ENCODE data around the gene AZI2. TPM values are rescaled to one million over a fixed set of nuclear protein-coding genes. Genes with fewer than 3 reads are reported as not detected.

Gene AZI2, protein sequence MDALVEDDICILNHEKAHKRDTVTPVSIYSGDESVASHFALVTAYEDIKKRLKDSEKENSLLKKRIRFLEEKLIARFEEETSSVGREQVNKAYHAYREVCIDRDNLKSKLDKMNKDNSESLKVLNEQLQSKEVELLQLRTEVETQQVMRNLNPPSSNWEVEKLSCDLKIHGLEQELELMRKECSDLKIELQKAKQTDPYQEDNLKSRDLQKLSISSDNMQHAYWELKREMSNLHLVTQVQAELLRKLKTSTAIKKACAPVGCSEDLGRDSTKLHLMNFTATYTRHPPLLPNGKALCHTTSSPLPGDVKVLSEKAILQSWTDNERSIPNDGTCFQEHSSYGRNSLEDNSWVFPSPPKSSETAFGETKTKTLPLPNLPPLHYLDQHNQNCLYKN
- total RNA-seq, result 51.0 TPM

DNA sequence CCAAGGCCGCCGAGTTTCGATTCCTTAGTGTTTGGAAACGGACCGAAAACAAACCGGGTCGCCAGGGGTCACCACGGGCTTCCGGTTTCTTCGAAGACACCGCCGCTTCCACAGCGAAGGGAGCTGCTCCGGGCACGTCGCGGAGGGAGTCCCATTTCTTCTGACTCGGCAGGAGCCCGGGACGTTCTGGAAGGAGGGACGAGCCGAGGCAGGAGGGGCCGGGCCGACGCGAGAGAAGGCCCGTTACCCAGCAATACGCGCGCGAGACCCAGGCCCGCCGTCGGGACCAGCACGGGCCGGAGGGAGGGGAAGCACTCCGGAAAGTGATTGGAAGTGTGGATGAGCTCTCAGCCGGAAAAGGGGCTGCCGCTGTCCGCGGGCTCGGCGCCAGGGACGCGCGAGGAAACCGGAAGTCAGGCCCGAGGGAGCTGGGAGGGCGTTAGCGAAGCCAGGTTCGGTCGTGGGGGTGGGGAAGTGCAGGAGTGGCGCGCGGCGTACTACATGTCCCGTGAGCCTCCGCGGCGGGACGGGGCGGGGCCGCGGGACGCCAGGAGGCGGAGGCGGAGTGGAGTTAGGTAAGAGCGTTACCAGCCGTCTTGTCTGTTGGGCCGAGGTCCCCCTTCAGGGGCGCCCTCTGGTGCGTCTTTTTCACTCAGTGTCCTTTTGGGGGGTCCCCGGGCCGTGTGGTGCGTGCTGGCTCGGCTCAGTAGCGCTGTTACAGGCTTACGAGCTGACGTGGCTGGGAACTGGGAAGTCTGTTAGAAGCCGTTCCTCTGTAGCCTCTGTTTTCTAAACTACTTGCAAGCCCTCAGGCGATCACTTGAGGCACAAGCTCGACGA is at the start of gene AZI2, which contains the start of gene ZCWPW2:
Gene AZI2, minus strand, starts transcription at position 196 of the 840 bp plus-strand sequence. CDS start 8,207 bp downstream, outside the sequence.
Gene ZCWPW2, plus strand, starts transcription at position 93 of the 840 bp plus-strand sequence. CDS start 64,348 bp downstream, outside the sequence.
- peak; percentile 70 to 72 for DNase-seq (ENCODE audit: low spot score in 2 of 2)
- no peak for FAIRE-seq

DNA sequence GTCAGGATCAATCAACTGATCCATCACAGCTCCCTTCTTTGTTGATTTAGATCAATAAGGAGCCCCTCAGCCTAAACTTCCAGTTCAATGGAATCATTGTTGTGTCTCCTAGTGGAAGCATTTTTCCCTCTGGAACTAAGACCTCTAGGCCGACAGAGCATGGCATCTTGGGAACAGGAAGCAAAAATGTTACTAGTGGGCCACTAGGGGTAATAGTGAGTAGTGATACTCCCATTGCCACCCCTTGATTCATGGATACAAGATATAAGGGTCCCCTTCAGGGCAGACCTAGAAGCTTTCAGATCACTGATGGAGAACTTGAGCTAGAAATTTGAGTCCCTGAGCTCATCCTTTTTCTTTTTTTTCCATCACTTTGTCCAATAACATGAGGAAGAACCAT is 40.4 kb upstream of the AZI2 start:
- FAIRE-seq, result no peak
- no peak for DNase-seq (ENCODE audit: low spot score in 2 of 2)

DNA sequence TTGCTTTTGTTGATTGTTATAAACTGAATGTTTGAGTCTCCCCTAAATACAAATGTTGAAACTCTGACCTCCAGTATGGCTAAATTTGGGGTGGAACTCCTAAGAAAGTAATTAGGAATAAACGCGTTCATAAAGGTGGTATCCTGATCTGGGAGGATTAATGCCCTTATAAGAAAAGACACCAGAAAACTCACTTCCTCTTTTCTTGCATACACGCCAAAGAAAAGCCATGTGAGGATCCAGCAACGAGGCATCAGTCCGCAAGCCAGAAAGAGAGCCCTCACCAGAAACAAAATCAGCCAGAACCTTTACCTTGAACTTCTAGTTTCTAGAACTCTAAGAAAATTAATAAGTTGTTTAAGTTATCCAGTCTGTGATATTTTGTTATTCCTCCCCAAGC is 37.4 kb upstream of the AZI2 start:
- FAIRE-seq (no peak), DNase-seq (ENCODE audit: low spot score in 2 of 2) (no peak)

DNA sequence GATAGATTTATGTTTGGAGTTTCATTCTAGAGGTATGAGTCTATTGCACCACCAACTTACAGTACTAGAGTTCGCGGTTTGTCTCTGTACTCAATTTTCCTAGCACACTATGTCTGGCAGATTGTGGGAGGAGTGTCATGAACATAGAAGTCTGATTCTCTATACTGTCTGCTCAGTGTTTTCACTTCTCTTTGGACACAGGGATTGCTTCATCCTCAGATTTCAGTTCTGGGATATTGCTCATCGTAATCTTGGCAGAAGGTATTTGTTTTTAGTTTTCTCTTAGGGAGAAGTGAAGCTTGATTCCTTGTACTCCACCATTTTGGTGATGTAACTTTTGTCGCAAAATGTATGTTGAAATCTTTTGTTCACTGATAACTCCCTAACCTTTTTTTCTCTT is 27.8 kb upstream of the AZI2 start:
- DNase-seq (ENCODE audit: low spot score in 2 of 2), result no peak
- FAIRE-seq, result no peak

DNA sequence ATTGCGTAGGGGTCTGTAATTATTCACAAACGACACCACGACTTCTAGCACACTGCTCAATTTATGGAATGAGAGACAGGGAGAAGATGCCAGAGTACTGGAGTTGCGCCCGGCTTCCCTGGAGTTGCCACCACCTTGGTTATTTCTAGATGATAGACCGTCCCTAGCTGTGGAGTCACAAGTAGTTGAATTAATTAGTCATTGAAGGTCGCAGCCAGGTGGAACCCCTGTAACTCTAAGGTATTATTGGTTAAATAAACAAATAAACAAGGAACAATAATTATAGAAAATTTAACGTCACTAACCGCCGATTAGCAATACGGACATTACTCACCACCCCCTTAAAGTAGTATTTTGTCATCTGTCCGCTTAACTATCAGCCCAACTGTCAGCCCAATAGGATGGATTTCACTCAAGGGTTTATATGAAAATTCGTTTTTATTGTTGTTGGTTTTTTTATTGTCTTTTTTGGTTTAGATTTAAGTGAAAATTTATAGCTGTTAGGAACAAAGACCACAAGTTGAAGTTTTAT is 911 bp upstream of the AZI2 start:
- DNase-seq (ENCODE audit: low spot score in 2 of 2) (no peak), FAIRE-seq (no peak)

DNA sequence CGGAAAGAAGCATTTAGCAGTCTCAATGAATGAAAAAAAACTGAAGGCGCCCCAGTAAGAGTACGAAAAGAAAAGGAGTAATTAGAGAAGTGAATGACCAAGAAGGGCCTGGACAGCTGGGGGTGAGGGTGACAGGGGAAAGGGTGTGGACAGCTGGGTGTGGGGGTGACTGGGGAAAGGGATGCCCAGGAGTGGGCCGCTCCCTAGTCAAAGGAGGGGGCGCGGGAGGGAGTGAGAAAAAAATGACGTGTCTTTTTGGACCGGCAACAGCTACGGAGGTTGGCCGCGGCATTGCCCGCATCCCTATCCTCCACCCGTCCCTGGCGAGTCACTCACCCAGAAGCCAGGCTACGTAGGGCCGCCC is 377 bp downstream of the AZI2 start:
- FAIRE-seq, result no peak
- DNase-seq (ENCODE audit: low spot score in 2 of 2), result no peak

DNA sequence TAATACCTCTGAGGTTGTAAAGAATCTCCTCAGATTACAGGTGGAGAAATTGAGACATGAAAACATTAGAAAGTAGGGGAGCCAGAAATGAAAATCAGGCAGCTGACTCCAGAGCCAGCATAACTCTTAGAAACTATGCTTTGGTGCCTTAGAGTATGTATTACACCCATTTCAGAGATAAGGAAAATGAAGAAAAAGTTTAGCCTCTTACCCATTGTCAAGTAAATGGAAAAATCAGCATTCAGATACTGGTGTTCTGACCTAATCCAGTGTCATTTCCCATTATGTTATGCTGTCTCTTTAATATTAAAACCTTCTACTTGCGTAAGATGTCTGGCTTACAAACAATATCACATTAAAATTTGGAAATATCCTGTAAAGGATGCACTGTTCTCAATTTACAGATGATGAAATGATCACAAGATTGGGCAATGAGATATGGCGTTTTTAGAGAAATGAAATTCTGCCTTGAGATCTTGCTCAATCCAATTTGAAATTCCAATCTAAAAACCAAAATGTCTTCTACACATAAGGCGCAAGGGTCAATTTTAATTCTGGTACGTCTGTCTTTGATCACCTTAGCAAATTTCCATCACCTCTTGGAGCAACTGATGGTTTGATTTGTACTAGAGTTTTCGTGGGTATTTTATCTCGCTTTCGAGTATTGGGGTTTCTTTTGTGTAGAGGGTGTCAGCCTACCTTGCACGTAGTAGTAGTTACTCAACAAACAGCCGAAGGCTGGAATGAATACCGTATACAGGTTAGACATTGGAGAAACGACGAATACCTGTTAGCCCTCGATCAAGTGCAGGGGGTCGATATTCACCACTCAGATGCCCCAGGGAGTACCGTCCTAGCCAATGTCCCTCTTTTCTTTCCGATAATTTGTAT is 1.0 kb downstream of the AZI2 start:
- DNase-seq (ENCODE audit: low spot score in 2 of 2) (no peak), FAIRE-seq (no peak)

DNA sequence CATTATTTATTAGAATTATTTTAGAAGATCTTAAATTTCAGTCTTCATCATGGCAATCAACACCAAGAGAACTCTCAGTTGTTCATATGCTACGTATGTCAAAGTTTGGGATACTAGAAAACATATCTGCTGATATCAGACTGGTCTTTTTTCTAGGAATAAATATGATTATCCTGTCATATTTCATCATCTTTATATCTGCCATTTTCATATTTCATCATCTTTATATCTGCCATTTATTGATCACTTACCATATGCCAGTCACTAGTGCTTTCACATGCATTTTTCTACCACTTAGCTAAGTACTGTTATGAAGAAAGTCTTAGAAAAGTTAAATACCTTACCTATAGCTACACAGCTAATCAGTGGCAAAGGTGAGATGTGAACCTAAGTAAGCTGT is 2.9 kb downstream of the AZI2 start:
- no peak for FAIRE-seq

DNA sequence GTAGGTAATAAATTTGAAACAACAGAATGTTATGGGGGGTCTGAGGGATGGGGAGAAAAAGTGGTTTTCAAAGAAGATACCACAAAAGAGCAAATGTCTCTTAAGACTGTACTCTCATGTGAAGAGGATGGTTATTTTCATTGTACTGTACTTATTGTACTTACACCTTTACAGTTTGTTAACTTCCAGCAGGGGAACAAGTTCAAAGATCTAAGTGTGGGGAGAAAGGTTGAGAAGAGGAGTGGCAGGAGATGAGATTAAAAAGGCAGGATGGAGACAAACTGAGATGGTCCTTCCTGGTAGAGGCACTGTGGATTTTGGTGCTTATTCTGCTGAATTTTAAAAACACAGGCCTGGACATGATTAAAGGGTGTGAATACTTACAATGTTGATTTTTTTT is 5.5 kb downstream of the AZI2 start:
- no peak for FAIRE-seq
- DNase-seq (ENCODE audit: low spot score in 2 of 2), result no peak

More for the DNA sequence above, 2.9 kb downstream of the AZI2 start:
- no peak for DNase-seq (ENCODE audit: low spot score in 2 of 2)

DNA sequence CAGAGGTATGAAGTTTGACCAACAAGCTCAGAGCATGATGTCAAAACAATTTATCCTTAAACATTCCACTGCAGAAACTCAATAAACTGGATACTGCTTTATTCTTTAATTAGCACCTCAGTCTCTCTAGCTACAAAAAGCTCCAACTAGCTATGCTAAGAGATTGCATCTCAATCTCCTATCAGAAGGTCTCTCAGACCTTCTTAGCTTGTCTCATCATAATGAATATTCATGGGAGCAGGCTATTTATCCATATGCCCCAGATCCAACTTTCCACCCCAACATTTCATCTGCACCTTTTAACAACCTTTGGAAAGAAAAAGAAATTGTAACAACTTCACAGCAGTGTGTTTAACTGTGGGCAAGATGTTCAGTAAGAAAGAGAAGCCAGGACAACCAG is 11.4 kb downstream of the AZI2 start:
- FAIRE-seq, result no peak
- no peak for DNase-seq (ENCODE audit: low spot score in 2 of 2)

DNA sequence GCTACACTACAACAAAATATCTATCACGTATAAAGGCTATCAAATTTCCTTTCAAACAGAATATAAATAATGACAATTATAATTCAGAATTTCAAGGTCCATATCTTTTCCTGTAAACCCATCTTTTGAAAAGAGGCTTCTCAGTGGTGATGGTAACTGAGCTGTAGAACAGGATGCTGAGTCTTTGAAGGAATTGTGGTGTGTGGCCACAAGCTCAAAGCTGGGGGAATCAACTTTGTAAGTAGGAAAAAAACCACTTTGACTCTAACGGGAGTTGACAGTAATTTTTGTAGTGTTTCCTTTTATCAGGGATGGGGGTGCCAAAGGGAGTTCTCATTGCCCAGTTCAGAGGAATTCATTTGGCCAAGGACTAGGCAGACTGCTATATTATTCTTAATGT is 13.4 kb downstream of the AZI2 start:
- no peak for FAIRE-seq
- no peak for DNase-seq (ENCODE audit: low spot score in 2 of 2)

DNA sequence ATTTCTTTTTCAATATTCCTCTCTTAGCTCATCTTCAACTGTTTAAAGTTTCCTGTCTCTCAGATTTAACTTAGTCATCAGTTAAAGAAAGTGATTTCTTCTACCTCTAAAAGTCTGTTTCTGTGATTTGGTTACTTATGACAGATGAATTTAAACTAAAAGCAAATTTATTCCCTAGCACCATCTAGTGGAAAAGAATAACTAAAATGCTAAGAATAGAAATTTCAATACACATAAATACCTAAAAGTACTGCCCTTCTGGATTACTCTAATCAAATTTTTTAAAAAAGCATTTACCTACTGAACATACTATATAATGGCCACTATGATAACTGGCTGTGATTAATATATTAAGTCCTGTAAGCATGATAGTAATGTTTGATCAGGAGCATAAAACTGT is 14.1 kb downstream of the AZI2 start:
- DNase-seq (ENCODE audit: low spot score in 2 of 2) (no peak), FAIRE-seq (peak; percentile 15)

DNA sequence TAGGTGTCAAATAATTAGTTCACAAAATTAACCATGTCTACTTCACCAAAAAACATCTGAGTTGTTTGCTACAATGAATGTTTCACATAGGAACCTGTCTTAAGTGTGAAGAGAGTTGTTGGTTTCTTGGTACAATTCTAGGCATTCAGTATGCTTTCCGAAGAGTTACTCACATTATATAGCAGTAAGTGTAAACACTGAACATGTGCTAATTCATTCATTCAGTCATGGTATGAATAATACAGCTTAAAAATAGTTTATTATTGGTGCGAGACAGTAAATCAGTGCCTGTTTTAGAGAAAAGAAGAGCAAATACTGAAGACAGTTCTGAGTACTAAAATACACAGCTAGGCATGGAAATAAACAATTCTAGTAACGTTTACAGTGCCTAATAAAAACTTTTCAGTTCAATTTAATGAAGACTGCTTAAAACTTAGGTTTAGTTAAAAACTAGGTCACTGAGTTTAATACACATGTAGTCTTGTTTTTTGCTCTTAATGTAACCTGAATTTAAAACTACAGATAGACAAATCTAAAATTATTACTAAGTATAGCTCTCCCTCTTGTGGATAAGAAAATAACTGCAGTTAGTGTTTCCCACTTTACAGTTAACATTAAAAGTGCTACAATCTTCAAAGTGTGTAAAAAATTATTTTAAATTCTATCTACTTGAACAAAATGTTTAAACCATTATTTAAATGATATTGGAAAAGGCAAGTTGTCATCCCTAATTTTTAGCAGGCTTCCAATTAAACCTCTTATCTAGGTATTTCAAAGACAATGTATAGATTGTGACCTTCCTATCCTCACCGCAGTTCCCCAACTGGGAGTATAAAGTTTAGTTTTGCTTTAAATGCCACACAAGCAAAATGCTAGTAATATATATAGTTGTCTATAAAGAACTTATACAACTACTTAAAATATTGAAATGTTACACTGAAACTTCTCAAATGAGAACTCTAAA is 20.2 kb downstream of the AZI2 start:
- FAIRE-seq, result peak; percentile 93
- no peak for DNase-seq (ENCODE audit: low spot score in 2 of 2)

DNA sequence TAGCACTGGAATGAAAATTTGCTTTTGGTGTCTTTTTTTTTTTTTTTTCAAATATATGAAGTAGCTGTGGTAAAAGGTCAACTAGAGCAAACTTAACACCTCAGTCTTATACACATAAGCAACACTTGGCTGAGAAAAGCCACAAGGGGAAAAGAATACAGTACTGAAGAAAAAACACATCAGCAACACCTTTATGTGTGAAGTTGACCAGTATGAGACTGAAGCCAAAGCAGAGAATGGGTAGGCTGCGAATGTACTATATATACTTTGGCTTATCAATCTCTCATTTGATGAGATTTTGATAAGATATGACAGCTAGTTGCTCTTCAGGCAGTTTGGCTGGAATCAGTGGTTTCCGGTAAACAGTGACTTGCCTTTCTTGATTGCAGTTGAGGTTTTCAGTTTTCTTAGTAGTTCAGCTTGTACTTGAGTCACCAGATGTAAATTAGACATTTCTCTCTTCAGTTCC is 22.1 kb downstream of the AZI2 start:
- DNase-seq (ENCODE audit: low spot score in 2 of 2), result no peak
- no peak for FAIRE-seq

DNA sequence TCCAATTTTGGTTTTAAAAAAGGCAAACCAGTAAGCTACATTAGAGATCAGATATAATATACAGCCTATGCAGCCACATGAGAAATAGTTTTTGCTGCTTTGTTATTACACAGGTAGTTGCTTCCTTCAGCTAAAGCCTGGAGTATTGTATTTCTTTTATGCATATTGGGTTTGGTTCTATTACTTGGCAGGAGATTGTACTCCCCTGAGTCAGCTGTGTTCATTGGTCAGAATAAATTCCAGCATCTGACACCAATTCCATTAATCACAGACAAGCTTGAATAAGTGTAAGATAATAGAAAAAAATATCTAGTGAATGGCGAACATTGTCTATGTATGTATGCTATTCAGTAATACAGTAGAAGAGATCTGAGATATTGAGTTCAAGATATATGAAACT is 26.2 kb downstream of the AZI2 start:
- no peak for FAIRE-seq
- no peak for DNase-seq (ENCODE audit: low spot score in 2 of 2)

DNA sequence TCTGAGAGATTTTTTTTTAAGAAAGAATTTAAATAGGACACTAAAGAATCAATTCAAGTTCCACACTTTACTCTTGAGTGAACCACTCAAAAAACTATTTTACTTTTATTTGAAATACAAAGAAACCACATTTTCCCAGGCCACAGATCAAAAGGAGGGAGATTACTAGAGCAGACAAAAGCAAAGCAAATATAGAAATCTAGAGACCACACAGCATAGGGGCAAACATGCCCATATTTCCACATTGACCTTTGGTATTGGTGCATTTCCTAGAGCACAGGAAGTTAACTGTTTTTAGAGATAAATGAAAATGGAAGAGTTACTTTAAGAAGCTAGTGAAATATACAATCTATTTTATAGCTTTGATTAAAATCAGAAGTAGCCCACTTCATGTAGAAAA is 27.6 kb downstream of the AZI2 start:
- DNase-seq (ENCODE audit: low spot score in 2 of 2) (no peak), FAIRE-seq (no peak)

DNA sequence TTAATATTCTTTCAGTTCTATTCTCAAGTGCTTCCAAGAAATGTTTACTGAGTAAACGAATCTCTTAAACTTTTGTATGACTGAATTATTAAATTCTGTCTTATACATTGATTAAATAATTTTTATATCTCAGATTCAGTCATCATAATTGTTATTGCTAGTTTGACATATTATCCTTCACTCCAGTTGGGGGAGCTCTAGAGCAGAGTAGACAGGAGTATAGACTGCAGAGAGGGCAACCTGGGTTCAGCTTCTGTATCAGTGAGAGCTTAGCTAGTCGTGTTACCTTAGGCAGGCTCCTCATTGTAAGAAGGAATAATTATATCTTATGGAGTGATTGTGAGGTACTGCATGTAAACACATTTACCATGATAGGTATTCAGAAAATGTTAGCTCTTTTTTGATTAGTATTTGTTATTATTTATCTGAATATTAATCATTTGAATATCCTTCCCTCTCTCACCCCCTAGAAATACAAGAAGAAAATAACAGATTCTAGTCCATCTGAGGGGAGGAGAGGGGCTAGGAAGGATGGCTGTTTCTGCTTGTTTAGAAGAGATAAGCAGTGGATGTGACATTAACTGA is 31.1 kb downstream of the AZI2 start:
- DNase-seq (ENCODE audit: low spot score in 2 of 2), result no peak
- FAIRE-seq, result no peak

DNA sequence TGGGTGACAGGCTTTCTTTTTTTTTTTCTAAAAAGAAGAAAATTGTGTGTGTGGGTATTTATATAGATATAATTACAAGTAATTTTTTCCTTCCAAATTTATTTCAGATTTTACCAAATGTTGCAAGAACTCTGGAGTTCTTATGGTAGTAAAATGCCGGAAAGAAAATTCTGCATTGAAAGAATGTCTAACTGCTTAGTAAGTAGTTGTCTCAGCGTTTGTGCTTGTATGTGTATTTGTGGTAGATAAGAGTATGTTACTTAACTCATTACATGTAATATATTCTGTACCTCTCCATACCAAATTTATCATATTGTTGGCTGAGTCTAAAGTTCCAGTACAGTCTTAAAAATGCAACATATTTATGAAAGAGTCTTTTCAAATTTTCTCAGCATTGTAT is 32.4 kb downstream of the AZI2 start:
- no peak for FAIRE-seq
- DNase-seq (ENCODE audit: low spot score in 2 of 2), result no peak

DNA sequence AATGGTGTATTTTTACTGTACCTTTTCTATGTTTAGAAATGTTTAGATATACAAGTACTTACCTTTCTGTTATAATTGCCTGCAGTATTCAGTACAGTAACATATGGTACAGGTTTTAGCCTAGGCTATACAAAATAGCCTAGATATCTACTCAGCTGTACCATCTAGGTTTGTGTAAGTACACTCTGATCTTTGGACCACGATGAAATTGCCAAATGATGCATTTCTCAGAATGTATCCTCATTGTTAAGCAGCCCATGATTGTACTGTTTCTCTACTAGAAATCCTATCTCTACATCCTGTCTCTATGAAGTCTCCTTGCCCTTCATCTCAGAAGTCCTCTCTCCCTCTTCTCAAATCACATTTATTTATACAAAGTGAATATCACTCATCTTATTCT is 32.9 kb downstream of the AZI2 start:
- FAIRE-seq (no peak), DNase-seq (ENCODE audit: low spot score in 2 of 2) (no peak)
